SHP77 treated with DMSO at 0.1 percent for 48 hours (cell line): ENCODE results near the gene KCNJ11.

ENCODE experiments used
- DNase-seq: peaks from one replicate; lab custom pipeline; 2025; lab: John Stamatoyannopoulos, UW

KCNJ11 gene

GRCh38 chr11:17353821-17354600, 34.4 kb downstream of the KCNJ11 start:
- DNase-seq: no peak

GRCh38 chr11:17352950-17353820, 35.3 kb downstream of the KCNJ11 start:
- no peak for DNase-seq

GRCh38 chr11:17351510-17352176, 36.8 kb downstream of the KCNJ11 start, which contains the start of gene NCR3LG1:
TSS of gene NCR3LG1 (plus strand) at chr11:17351800. CDS start at chr11:17351970, 170 bp downstream.
- DNase-seq: no peak

DNA sequence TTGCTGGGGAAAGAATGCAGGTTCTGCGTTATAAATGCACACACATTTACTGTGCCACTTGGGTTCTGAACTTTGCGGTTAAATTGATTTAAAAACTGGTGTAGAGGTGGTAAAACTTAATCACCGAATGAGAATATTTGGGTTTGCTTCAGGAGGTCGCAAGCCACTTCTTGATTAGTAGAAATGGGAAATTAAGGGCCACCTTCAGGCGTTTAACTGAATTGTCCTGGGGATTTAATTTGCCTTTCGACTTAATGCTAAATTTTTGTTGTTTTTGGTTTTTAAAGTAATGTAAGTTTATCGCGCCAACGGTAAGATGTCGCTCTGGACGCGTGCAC, 37.3 kb downstream of the KCNJ11 start:
- no peak for DNase-seq

DNA sequence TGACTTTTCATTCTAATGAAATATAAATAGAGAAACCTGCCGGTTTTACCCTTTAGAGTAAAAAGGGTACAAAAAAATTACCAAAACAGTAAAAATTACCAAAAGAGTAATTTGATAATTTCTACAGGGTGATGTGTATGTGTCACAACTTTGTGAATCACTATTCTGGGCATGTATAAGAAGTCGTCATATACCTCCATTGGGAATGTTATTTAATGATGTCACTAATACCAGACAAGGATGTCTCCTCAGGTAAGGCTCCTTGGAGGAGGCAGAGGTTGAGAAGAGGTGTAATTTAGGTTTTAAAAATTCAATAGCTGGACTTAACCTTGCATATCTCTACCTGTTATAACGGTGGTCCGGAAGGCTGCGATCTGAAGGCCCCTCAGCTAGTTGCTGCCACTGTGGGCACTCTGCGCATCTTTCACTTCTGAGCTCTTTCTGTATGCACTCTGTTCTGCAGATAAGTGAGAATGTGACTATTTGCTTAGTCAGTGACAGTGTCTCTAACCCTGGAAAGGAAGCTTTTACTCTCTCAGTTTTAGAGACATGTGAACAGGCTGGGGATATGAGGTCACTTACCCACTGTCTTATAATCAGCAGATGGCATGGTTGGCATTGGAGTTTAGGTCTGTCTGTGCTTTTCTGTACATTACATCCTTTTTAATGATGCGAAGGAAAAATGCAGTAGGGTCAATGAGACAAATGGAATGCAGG, 37.8 kb downstream of the KCNJ11 start:
- DNase-seq: no peak

DNA sequence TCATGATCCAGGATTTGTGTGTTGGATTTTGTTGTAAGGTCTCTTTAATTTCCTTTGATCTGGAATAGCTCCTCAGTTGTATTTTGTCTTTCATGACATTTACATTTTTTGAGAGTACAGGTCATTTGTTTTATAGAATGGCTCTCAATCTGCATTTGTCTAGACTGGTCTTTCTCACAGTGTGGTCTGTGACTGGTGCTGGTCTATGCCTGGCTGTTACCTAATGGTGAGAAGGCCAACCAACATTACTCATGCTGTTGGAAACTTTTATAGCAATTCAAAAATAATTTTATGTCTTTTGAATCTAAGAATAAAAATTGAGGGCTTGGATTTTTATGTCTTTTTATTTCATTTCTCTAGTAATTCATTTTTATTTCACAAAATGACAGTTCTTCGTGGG, 40.8 kb downstream of the KCNJ11 start:
- DNase-seq: no peak

- no peak for DNase-seq
Observed at GRCh38 chr11:17343907-17344306, 44.6 kb downstream of the KCNJ11 start.

GRCh38 chr11:17343257-17343656, 45.2 kb downstream of the KCNJ11 start:
- DNase-seq: no peak
